ENCODE data around the gene OR10P1.

OR10P1 gene

DNA sequence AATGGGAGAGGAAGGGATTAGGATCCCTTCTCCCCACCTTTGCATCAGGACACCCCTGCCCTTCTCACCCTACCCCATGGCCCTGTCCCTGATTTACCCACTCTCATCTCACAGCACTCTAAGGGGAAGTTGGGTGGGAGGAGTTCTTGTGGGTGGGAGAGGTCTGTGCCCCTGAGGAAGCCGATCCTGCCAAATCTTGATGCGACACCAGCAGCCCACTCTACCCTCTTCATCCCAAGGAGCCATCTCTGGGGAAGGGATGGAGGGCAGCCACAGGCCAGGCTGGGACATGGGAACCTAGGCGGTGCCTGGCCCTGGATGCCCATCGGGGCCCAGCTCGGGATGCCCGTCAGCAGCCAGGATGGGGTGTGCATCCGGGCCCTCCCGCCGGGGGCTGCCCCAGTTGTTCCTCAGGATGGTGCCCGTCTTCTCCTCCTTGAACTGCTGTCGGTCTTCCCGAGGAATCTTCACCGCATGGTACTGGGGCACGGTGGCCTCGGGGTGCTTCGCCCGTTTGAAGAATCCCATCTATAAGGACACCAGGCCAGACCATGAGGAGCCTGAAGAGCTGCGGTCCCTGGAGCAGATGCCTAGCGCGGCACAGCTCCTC lies 48.2 kb downstream of the OR10P1 start:
- Histone ChIP-seq H3K4me3 (ENCODE audit: low read depth, low read length) (no peak overlapping the region), H2AFZ (ENCODE audit: low read length, unreplicated experiment) (no peak overlapping the region), H3K27ac (ENCODE audit: low read depth, low read length) (no peak overlapping the region), H3K27me3 (ENCODE audit: insufficient read depth, low read length) (no peaks in the 10 kb centered on the region), H3K4me1 (ENCODE audit: control insufficient read depth, insufficient read depth, low read length, unreplicated experiment) (peaks cover 13% of the 10 kb centered on the region), H3K79me2 (ENCODE audit: control insufficient read depth, insufficient read depth, low read length, unreplicated experiment) (no peaks in the 10 kb centered on the region), H3K36me3 (ENCODE audit: insufficient read depth, low read length) (no peaks in the 10 kb centered on the region)

DNA sequence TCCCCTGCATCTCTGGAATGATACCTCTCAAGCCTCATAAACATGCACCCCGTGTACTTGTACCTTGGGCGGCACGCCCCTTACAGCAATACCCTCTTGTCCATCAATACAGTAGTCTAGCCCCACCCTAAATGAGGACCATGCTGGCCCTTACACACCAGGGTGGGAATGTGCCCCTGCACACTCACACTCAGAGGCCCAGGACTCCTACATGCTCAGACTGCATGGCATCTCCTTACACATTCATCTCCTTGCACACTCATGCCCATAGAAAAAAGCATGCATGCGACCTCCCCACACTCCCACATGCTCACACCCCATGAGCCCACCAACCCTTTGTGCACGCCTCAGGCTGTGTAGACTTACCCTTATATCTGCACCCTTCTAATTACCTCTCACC lies 49.0 kb downstream of the OR10P1 start:
- Histone ChIP-seq H3K27me3 (ENCODE audit: insufficient read depth, low read length) (no peaks in the 10 kb centered on the region), H2AFZ (ENCODE audit: low read length, unreplicated experiment) (no peak overlapping the region), H3K36me3 (ENCODE audit: insufficient read depth, low read length) (no peaks in the 10 kb centered on the region), H3K79me2 (ENCODE audit: control insufficient read depth, insufficient read depth, low read length, unreplicated experiment) (no peaks in the 10 kb centered on the region), H3K4me1 (ENCODE audit: control insufficient read depth, insufficient read depth, low read length, unreplicated experiment) (peaks cover 13% of the 10 kb centered on the region), H3K27ac (ENCODE audit: low read depth, low read length) (no peak overlapping the region), H3K4me3 (ENCODE audit: low read depth, low read length) (no peak overlapping the region)

DNA sequence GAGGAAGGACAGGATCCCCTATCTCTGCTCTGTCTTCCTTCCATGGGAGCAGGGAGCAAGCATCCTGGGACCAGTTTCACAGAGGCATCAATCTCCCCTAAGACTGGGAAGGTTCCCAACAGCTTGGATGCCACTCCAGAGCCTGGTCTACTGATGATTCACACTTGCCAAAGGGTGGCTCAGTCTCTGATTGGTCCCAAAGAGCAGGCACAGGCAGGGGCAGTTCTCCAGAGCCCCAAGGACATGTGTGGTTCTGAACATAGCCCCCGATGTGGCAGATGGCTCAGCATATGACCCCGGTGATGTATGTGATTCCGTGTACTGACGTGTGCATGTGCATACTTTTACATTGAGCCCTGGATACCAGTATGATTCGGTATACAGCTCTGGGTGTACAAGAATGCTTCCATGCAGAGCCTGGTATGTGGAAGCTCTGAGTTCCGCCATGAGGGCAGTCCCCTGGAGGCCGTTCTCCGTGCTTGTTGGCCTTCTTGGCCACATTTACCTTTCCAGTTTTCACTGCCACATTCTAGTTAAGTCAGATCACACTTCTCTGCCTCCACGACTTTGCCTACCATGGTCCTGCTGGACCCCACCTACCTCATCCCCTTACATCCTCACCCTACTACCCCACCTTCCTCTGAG lies 49.8 kb downstream of the OR10P1 start:
- H3K27me3 ChIP-seq (ENCODE audit: insufficient read depth, low read length) = no peaks in the 10 kb centered on the region
- H3K36me3 ChIP-seq (ENCODE audit: insufficient read depth, low read length) = no peaks in the 10 kb centered on the region
- no peak overlapping the region for H2AFZ ChIP-seq (ENCODE audit: low read length, unreplicated experiment)
- peaks cover 7% of the 10 kb centered on the region for H3K4me1 ChIP-seq (ENCODE audit: control insufficient read depth, insufficient read depth, low read length, unreplicated experiment)
- H3K4me3 ChIP-seq (ENCODE audit: low read depth, low read length) = no peak overlapping the region
- no peak overlapping the region for H3K27ac ChIP-seq (ENCODE audit: low read depth, low read length)
- H3K79me2 ChIP-seq (ENCODE audit: control insufficient read depth, insufficient read depth, low read length, unreplicated experiment) = no peaks in the 10 kb centered on the region
